NK-92 treated with Interleukin-12 subunit alpha and Interleukin-12 subunit beta, amount 100 ng/mL, for 24 hours (cell line): ENCODE data around the gene PSPC1.
"Not testable (repeated sequence)": the region's sequence is repeated elsewhere in the genome, so short reads cannot be mapped to it uniquely, and the experiment has no call there.

Experiments used
- DNase-seq: peaks from one replicate; lab custom pipeline; 2025; lab: John Stamatoyannopoulos, UW

Gene PSPC1

GRCh38 chr13:19764237-19764636 is 18.5 kb downstream of the PSPC1 start:
- no peak for DNase-seq

DNA sequence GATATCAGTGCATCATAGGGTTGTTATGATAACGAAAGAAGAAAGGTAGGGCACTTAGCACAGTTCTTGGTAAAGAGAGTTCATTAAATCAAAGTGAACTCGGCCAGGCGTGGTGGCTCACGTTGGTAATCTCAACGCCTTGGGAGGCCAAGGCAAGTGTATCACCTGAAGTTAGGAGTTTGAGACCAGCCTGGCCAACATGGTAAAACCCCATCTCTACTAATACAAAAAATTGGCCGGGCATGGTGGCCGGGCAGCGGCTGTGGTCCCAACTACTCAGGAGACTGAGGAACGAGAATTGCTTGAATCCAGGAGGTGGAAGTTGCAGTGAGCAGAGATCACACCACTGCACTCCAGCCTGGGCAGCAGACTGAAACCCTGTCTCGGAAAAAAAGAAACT is 19.1 kb downstream of the PSPC1 start:
- DNase-seq: no peak

GRCh38 chr13:19759669-19760068 is 23.1 kb downstream of the PSPC1 start:
- DNase-seq: no peak

- no peak for DNase-seq
These were observed 40.1 kb downstream of the PSPC1 start for GRCh38 chr13:19742643-19743042.

- DNase-seq: no peak
These were observed 44.7 kb downstream of the PSPC1 start for GRCh38 chr13:19737844-19738557.

DNA sequence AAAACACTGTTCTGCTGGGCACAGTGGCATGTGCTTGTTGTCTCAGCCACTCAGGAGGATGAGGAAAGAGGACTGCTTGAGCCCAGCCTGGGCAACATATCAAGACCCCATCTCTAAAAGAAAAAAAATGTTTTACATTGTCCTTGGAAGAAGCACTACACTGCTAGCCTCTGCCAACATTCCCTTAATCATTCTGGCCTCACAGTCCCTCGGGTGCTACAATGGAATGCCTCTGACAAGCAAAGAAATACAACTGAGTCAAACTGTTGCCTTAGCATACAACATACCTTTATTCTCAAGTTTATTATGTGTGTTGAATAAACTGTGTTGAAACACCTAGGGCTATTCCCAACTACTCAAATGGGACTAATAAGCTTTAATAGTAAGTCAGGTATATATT is 56.1 kb downstream of the PSPC1 start:
- no peak for DNase-seq

DNA sequence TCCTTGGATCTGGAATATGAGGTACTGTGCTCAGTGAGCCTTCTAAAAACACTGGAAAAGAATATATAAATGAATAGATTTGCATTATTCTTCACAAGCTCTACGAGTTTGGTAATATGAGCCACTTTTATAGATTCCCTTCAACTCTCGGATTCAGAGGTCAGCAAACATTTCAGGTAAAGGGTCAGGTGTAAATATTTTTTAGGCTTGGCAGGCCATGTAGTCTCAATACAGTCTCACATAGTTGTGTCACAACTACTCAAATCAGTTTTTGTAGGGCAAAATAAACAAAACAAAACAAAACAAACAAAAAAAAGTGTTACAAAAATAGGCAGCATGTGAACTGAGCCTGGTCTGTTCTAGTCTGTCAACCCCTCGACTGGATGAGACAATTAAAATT is 57.4 kb downstream of the PSPC1 start:
- DNase-seq: no peak

GRCh38 chr13:19720039-19720438 is 62.7 kb downstream of the PSPC1 start:
- DNase-seq: no peak

DNA sequence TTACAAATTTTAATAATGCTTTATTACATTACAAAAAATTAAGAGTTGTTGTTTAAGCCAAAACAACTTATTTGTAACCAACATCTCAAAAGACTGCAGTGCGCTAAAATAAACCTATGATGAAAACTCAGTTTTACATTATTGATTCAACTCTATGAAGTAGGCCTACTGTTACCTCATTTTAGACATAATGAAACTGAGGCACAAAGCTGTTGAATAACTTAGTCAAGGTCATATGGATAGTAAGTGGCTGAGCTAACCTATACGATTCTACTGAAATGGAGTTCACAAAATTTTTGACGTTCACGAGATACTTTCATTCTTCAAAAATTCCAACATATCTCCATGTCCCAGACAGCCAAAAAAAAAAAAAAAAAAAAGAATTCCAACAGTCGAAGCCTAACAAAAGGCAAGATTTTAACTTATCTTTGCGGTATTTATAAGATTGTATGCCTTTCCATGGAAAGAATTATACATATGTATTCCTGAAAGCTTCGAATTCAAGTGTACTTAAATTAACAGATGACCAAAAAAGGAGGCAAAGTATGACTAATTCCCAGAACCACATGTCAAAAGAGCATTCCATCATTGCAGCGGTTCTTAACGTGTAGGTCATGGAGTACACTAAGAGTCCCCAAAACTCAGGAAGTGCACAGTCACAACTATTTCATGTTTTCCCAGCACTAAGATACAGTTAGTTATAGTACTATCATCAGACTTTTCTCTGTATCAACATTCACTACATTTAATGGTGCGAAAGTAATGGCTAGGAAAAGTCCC is 69.4 kb downstream of the PSPC1 start:
- no peak for DNase-seq

DNA sequence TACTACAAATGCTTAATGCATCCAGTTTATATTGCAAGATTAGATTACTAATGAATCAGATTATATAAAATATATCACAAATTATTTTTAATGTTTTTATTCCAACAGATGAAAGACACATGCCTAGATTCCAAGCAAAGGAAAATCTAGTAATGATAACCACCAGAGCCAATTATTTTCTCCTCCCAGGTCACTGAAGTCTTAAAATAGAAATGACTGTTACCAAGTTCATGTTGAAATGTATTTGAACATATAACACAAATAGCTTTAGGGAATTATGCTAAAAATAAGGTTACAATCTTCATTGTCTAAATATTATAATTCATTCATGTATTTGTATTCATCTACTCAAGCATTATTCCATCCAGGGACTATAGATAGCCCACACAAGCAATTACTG is 73.0 kb downstream of the PSPC1 start:
- not testable (repeated sequence) for DNase-seq

- not testable (repeated sequence) for DNase-seq
These were observed 73.7 kb downstream of the PSPC1 start for GRCh38 chr13:19709039-19709438.

DNA sequence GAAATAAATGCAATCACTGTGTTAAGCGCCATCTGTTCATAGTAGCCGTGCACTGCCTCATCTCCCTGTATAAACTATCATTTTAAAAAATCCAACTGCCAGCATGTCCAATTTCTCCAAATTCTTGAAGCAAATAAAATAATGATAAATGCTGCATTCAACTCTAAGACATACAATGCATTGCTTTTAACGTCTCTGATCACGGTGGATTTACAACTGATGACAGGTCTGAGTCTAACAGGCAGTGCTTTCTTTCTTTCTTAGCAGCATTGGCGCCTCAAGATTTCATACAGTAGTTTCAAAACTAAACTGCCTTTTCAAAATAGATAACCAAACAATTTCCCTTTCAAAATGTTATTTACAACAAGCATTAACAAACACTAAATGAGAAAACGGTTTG is 78.5 kb downstream of the PSPC1 start:
- DNase-seq: not testable (repeated sequence)

DNA sequence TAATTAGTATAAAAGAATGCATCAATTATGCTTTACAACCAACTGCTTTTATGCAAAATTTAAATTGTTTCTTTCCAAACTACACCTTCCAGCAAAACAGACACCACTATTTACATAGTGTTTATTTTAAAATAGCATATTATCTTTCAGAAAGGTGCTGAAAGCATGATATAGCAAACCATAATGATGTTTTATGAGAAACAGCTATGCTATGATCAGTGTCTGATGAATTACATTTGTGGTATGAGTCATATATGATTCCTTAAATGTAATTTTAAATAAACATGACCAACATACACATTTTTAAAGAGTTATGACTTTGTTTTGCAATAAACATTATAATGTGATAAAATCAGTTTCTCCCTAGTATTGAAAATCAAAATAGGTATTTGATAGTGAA is 81.1 kb downstream of the PSPC1 start:
- not testable (repeated sequence) for DNase-seq

GRCh38 chr13:19700963-19701362 is 81.8 kb downstream of the PSPC1 start:
- DNase-seq: not testable (repeated sequence)

DNA sequence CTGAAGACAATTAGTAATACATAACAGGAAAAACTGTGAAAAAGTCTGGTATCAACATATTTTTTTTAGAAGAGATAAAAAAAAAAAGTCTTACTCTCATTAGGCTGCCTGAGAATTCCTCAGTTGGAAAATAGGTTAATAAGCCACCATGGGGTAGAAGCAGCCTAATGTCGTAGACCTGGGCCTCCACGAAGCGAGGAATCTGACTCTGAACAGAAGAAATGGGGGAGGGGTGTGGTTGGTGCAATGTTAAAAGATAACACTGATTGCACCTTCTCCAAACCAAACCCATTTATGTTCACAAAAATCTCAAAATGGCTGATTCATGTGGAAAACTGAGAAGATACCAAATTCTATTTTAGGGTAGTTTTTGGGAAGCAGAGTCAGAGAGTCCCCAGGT is 86.9 kb downstream of the PSPC1 start:
- no peak for DNase-seq

GRCh38 chr13:19695428-19695827 is 87.3 kb downstream of the PSPC1 start:
- DNase-seq: no peak

GRCh38 chr13:19691447-19691846 is 91.3 kb downstream of the PSPC1 start:
- not testable (repeated sequence) for DNase-seq

- DNase-seq: no peak
These were observed 97.3 kb downstream of the PSPC1 start for GRCh38 chr13:19685437-19685836.

GRCh38 chr13:19685034-19685433 is 97.7 kb downstream of the PSPC1 start:
- no peak for DNase-seq

GRCh38 chr13:19681517-19681916 is 101.2 kb downstream of the PSPC1 start:
- no peak for DNase-seq

DNA sequence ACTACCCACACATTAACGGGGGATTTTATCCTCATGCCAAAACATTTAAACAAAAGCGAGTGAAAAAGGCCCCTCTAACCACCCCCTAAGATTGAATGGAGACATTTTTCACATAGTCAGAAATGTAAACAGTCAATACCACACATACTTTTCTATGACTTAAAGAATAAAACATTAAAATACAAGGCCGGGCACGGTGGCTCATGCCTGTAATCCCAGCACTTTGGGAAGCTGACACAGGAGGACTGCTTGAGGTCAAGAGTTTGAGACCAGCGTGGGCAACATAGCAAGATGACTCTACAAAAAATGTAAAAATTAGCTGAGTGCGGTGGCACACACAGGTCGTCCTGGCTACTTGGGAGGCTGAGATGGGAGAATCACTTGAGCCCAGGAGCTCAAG is 102.0 kb downstream of the PSPC1 start:
- no peak for DNase-seq

- DNase-seq: no peak
These were observed 106.6 kb downstream of the PSPC1 start for GRCh38 chr13:19676168-19676567.

GRCh38 chr13:19674898-19675297 is 107.8 kb downstream of the PSPC1 start:
- DNase-seq: no peak
